ENCODE measurements around the gene COL20A1. TPM values are rescaled to one million over a fixed set of nuclear protein-coding genes. Genes with fewer than 3 reads are reported as not detected.
"Not testable (repeated sequence)": the region's sequence is repeated elsewhere in the genome, so short reads cannot be mapped to it uniquely, and the experiment has no call there.

Gene COL20A1
- total RNA-seq, result 4.1 TPM

GRCh38 chr20:63292904-63293303, at the start of gene COL20A1:
TSS of gene COL20A1 (plus strand) at chr20:63293186. CDS start at chr20:63295108, 1,922 bp downstream.
- FAIRE-seq (no peak), DNase-seq (ENCODE audit: low spot score in 2 of 2) (no peak)

GRCh38 chr20:63243604-63244247, 49.3 kb upstream of the COL20A1 start:
- FAIRE-seq (no peak), DNase-seq (ENCODE audit: low spot score in 2 of 2) (no peak)

DNA sequence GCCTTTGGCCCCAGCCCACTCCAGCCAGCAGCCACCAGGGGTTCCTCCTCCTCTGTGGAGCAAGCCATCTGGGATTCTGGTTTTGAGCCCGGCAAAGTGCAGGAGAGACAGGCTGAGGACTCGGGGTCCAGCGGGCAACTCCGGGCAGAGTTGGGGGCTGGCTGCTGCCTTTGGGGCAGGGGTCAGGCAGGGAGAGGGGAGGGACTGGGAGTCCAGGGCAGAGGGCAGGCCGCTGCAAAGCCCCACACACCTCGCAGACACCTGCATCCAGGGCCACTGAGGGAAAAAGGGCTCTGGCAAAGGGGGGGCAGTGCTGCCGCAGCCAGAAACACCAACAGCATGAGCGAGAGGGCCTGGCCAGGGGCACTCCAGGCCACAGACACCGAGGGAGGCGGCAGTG, 48.5 kb upstream of the COL20A1 start:
- no peak for FAIRE-seq
- no peak for DNase-seq (ENCODE audit: low spot score in 2 of 2)

DNA sequence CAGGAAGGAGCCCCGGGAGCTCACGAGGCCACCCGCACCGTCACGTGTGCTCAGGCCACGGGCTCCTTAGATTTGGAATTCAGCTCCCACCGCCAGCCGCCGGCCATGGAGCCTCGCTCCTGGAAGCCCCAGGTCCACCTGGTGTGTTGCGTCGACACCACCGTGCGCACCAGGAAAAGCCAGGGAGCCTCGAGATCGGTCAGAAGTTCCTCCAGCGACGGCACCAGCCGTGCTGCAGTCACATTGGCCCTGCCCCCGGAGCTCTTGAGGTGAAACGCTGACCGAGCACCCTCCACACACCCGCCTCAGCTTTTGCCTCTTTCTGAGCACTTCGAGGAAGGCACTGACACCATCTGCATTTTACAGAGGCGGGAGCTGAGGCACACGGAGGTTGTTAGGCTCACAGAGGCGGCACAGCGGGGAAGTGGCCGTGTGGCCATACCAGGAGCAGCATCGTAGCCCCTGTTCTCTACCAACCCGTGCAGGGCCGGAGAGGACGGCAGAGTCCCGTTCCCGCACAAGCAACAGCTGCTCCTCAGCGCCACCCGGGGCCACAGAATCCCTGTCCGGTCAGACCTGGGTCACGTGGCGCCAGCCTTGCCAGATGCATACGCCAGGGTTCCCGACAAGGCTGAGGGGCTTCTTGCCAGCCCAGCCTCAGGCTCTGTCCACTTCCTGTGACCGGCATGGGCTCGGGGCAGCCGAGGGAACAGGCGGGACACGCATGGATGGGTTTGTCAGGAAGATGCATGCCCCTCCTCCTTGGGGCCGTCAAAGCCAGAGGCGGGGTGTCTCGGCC, 46.3 kb upstream of the COL20A1 start:
- DNase-seq (ENCODE audit: low spot score in 2 of 2) (no peak), FAIRE-seq (no peak)

DNA sequence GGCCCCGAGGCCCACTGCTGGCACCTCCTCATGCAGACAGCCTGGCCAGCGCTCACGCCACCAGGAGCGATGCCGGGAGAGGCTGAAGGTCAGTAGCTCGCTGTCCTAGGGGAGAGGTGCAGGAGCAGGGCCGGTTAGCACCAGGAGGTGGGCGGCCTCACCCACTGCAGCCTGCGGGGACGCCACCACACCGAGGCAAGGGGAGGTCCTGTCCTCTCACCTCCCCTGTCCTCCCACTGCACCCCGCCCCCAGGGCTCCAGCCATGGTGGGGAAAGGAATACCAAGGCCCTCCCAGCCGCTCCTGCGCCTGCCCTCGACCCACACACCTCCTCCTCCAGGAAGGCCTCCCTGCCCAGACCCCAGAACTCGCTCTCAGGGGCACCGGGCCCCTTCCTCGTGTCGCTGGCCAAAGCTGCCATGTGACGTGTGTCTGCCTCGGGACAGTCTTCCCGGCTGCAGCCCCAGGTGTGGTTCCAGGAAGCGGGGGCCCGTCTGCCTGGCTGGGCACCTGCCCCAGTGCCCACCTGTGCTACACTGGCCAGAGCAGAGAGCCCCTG, 45.2 kb upstream of the COL20A1 start:
- no peak for FAIRE-seq
- no peak for DNase-seq (ENCODE audit: low spot score in 2 of 2)

DNA sequence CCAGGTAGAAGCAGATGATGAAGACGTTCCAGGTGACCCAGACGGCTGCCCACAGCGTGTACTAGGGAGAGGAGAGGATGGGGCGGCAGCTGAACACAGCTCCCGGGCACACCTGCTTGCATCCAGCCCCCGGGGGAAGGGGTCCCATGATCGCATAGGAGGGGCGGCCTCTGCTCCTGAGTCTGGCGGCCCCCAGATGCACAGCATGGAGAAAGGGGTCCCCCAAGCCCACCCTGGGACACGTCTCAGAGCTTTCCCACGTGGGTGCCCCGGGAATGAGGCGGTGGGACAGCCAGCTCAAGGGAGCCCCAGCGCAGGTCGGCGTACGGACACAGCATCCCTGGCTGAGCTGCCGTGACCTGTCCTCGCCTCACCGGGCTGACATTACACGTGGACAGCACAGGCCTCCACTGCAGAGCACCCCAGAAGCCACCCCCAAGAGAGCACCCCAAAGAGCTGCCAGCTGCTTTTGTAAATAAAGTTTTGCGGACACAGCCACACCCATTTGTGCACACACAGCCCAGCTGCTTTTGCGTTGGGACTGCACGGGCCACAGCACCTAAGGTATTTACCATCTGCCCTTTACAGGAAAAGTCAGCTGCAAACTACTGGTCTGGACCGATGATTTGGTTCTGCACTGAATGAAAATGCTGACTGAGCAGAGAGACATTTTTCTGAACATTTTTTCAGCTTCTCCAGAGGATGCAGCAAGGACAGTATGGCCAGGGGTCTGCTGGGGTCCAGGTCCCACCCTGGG, 44.0 kb upstream of the COL20A1 start:
- no peak for FAIRE-seq
- no peak for DNase-seq (ENCODE audit: low spot score in 2 of 2)

DNA sequence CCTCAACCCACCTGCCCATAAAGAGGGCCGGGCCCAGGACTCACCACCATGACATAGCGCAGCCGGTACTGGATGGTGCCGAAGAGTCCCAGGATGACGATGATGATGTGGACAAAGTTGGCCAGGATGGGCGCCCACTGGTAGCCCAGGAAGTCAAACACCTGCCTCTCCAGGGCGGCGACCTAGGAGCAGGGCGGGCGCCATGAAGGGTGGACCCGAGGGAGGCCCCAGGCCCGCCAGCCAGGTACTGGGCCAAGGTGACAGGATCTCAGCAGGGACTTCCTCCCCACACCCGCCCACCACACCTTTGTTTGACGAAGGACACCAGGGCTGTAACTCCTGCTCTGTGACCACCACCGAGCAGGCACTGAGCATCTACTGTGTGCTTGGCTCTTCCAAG, 43.1 kb upstream of the COL20A1 start:
- DNase-seq (ENCODE audit: low spot score in 2 of 2) (no peak), FAIRE-seq (no peak)

- not testable (repeated sequence) for FAIRE-seq; DNase-seq (ENCODE audit: low spot score in 2 of 2)
These were observed 41.6 kb upstream of the COL20A1 start for GRCh38 chr20:63251350-63251749.

DNA sequence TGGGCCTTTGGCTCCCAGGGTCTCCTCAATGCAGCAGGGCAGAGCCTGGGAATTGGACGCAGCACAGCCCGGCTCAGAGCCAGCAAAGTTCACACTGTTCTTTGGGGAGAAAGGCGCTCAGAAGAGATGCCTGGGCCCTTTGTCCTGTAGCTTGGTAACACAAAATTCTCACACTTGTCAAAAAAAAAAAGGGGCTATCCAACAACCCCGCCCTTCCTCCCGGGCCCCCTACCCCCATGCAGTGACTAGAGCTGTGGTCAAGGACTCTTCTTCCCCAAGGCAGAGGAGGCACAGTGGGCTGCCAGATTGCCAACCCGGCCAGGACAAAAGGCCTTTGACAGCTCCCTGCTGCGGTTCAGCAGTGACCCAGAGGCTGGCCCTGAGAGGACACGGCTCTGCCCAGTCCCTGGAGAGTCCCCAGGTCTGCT, 40.7 kb upstream of the COL20A1 start:
- peak; percentile 61 to 69 for DNase-seq (ENCODE audit: low spot score in 2 of 2)
- no peak for FAIRE-seq

- FAIRE-seq (no peak), DNase-seq (ENCODE audit: low spot score in 2 of 2) (no peak)
These were observed 39.9 kb upstream of the COL20A1 start for GRCh38 chr20:63253065-63253437.

GRCh38 chr20:63253438-63254231, 39.4 kb upstream of the COL20A1 start:
- DNase-seq (ENCODE audit: low spot score in 2 of 2) (peak; percentile 70 to 81), FAIRE-seq (no peak)

- FAIRE-seq, result no peak
- DNase-seq (ENCODE audit: low spot score in 2 of 2), result no peak
These were observed 38.8 kb upstream of the COL20A1 start, which contains the start of gene NKAIN4 for GRCh38 chr20:63254232-63254605. TSS of gene NKAIN4 (minus strand) at chr20:63254463. CDS start at chr20:63254450, 13 bp downstream.

DNA sequence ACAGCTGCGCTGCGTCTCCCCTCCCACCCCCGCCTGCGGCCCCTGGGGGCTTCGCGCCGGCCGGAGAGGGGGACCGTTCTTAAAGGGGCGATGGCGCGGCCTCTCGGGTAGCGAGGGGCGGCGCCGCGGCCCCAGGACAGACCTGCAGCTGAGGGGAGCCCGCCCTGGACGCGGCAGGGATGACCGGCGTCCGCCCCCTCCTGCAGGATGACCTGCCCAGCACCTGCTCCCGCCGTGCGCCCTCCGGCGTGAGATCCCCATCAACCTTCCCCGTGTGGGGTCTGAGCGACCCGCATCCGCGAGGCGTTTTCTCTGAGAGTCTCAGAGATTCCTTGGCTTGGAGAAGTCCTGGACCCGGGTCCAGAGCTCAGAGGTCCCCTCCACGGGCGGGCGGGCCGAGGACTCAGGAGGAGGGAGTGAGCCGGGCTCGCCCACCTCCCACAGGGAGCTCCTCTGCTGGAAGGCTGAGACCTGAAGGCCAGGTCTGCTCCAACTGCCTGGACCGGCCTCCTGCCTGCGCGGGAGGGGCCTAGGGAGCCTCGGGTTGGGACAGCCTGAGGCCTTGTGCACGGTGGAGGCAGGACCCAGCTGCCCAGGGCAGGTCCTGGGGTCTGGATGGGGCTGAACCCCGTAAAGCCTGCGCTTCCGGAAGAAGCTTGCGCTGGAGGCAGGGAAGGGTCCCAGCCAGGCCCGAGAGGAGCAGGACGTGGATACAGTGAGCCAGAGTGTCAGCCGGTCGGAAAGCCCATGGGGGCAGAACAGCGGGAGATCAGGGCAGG, 38.2 kb upstream of the COL20A1 start:
- FAIRE-seq (no peak), DNase-seq (ENCODE audit: low spot score in 2 of 2) (no peak)

GRCh38 chr20:63255931-63256704, 36.9 kb upstream of the COL20A1 start:
- FAIRE-seq, result no peak
- no peak for DNase-seq (ENCODE audit: low spot score in 2 of 2)

DNA sequence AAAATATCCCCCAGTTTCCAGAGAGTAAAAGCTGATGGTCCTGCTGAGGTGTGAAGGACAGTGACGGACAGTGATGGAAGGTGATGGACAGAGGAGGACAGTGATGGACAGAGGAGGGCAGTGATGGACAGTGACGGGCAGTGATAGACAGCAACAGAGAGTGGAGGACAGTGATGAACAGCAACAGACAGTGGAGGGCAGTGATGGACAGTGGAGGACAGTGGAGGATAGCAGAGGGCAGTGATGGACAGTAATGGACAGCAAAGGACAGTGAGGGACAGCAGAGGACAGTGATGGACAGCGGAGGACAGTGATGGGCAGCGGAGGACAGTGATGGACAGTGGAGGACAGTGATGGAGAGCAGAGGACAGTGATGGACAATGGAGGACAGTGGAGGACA, 36.0 kb upstream of the COL20A1 start:
- FAIRE-seq (no peak), DNase-seq (ENCODE audit: low spot score in 2 of 2) (no peak)

DNA sequence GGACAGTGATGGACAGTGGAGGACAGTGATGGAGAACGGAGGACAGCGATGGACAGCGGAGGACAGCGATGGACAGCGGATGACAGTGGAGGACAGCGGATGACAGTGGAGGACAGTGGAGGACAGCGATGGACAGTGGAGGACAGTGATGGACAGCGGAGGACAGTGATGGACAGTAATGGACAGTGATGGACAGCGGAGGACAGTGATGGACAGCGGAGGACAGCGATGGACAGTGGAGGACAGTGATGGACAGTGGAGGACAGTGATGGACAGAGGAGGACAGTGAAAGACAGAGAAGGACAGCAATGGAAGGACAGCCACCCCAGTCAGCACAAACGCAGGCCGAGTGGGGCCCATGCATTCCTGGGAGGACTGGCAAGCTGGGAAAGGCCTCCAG, 35.4 kb upstream of the COL20A1 start:
- DNase-seq (ENCODE audit: low spot score in 2 of 2), result no peak
- no peak for FAIRE-seq

DNA sequence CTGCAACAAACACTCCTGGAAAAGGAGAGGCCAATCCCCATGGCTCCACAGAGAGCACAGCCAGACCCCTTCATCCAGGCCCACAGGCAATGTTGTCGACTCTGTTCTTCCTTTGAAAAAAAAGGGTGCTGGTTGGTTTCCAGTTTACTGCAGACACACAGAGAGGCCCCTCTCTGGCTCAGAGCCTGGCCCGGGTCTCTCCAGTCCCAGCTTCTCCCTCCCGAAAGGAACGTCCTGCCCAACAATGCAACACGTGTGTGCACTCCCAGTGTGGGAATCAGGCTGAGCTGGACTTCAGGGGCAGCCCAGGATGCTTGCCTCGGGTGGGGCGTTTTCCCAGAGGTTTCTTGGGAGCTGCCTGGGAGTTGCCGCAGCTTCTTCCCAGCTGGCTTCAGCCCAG, 34.2 kb upstream of the COL20A1 start:
- no peak for DNase-seq (ENCODE audit: low spot score in 2 of 2)
- no peak for FAIRE-seq

- FAIRE-seq (no peak), DNase-seq (ENCODE audit: low spot score in 2 of 2) (no peak)
These were observed 33.1 kb upstream of the COL20A1 start for GRCh38 chr20:63259734-63260460.
